Measurements from ENCODE around the gene CCDC69.
"Not testable (repeated sequence)": the region's sequence is repeated elsewhere in the genome, so short reads cannot be mapped to it uniquely, and the experiment has no call there.

- TF ChIP-seq, protein P1, sequence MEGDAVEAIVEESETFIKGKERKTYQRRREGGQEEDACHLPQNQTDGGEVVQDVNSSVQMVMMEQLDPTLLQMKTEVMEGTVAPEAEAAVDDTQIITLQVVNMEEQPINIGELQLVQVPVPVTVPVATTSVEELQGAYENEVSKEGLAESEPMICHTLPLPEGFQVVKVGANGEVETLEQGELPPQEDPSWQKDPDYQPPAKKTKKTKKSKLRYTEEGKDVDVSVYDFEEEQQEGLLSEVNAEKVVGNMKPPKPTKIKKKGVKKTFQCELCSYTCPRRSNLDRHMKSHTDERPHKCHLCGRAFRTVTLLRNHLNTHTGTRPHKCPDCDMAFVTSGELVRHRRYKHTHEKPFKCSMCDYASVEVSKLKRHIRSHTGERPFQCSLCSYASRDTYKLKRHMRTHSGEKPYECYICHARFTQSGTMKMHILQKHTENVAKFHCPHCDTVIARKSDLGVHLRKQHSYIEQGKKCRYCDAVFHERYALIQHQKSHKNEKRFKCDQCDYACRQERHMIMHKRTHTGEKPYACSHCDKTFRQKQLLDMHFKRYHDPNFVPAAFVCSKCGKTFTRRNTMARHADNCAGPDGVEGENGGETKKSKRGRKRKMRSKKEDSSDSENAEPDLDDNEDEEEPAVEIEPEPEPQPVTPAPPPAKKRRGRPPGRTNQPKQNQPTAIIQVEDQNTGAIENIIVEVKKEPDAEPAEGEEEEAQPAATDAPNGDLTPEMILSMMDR (IDR thresholded peaks at IDR 0.05): not testable (repeated sequence)
- not testable (repeated sequence) for TF ChIP-seq EZH2 (IDR thresholded peaks at IDR 0.05; ENCODE audit: borderline replicate concordance, insufficient read depth, low read depth, low read length, poor library complexity, severe bottlenecking)
Observed at GRCh38 chr5:151197291-151197600, 26.6 kb downstream of the CCDC69 start.

Measured in B cell (primary cell).